Fibroblast of villous mesenchyme (primary cell): ENCODE data around the gene CADM1. TPM values are rescaled to one million over a fixed set of nuclear protein-coding genes. Genes with fewer than 3 reads are reported as not detected.

Experiments
- DNase-seq: peaks from one replicate; pipeline ENCODE4 v3.0.0-alpha.2; 2010; ENCODE audit warnings: low read depth
- H3K4me3 ChIP-seq: 2 replicates; pipeline ENCODE4 v1.5.1; 2011; ENCODE audit warnings: low read depth, mild to moderate bottlenecking, low read length
- CTCF ChIP-seq: IDR thresholded peaks from 2 replicates; pipeline ENCODE4 v1.5.1; 2012; ENCODE audit warnings: low read depth, mild to moderate bottlenecking, low read length; ENCODE audit not compliant: insufficient read depth
- total RNA-seq: library from RNA; depleted of rRNA; stranded (reverse); fragments of >200 nt; gene quantifications from 2 replicates; pipeline ENCODE4 v1.2.3, GENCODE V29; 2012

The CADM1 gene
- total RNA-seq = 9.1 and 15.5 TPM in 2 replicates

GRCh38 chr11:115504276-115505158 is at the start of gene CADM1:
Gene CADM1 (minus strand): TSS chr11:115504415.
- peak; percentile 78 for DNase-seq
- TF ChIP-seq CTCF = peak; percentile 69
- peak within 1 kb of the TSS; percentile 50 for H3K4me3 ChIP-seq

DNA sequence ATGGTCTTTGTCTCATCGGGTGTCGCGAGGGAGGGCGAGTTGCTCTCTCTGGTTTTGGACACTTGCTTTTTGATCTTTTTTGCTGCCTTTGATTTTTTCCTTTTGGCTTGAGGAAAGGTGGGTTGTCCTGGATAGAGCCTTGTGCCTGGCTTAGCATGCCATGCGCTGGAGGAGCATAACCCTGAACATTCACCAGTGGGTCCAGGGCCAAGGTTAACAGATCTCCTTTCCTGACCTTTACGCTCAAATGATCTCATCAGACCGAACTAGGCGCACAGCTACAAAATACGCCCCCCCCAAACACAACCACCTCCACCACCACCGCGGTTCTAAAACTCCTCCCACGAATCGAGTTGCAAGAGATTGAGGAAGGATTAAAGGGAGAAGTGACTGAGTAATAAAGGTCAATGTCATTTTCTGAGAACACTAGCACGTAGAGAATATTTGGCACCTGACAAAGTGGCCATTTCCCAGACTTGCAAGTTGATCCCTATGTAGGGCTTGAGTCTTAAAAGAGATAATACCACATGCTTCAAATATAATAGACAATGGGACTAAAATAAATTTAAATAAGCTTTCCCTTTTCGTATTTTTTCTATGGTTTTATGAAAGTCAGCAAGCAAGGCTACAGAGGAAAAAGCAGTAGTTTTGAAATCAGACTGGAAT is 48.7 kb upstream of the CADM1 start:
- DNase-seq = no peak
- no peak for TF ChIP-seq CTCF
- no peak overlapping the region for H3K4me3 ChIP-seq

DNA sequence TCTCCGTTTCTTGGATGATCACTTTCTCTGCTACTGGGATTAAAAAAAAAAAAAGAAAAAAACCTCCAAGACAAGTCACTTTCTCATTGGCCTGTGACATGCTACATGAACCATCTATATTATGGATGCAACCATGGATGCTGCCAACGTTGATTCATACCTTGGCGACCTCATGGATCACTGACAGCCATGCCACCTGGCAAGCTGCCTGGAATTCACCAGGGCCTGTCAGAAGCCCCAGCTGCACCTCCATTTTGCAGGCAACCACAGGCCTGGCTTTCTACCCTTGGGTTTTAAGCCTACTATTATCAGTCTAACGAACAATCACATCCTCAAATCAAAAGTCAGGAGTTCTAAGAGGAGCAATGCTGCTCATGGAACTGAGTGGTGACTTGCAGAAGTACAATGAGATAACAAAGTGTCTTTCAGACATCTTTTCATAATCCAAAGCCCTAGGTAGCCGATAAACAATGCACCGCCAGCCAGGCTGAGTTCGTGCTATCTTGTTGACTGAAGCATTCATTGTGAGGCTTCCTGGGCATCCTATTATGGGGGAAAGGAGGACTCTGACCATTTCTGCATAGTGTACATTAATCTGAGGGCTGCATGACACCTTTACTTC is 48.0 kb upstream of the CADM1 start:
- DNase-seq = no peak
- H3K4me3 ChIP-seq = no peak overlapping the region
- TF ChIP-seq CTCF = no peak

GRCh38 chr11:115550291-115551059 is 46.3 kb upstream of the CADM1 start:
- DNase-seq = no peak
- no peak for TF ChIP-seq CTCF

DNA sequence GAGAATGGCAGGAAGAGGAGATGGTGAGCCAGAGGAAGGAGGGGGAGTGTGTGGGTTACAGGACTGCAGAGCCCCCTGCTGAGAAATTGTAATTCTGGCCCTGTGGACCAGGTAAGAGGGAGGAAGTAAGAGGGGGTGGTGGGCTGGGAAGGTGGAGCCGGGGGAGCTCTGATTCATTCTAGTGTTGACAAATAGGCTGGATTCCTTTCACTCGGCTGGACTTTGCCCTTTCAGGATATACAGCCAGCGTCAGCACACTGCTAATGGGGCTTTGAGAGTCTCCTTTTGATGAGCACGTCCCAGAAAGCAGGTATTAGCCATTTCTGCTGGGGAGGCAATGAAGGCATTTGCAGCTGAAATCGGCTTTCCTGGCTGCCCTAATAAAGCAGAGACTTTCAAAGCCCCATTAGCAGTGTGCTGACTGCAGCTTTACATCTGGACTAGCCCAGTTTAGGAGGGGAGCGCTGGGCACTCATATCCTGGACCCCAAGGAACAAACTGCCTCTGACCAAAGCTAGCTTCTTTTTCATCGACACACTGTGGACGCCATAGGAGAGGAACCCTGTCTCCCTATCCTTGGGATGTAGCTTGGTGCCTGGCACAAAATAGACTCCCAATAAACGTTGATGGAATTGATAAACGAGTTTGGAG is 44.8 kb upstream of the CADM1 start:
- no peak for DNase-seq

More at GRCh38 chr11:115550291-115551059, 46.3 kb upstream of the CADM1 start:
- no peak overlapping the region for H3K4me3 ChIP-seq

More for the DNA sequence above, 44.8 kb upstream of the CADM1 start:
- H3K4me3 ChIP-seq = no peak overlapping the region
- TF ChIP-seq CTCF = no peak
